GM19023 (cell line): Measurements from ENCODE around the gene PIP4K2A.
A peak's percentile ranks its signal among the peaks of the same experiment; 100 is the strongest.

Source experiments
- ATAC-seq: cut with Tn5 transposase; IDR thresholded peaks from one replicate; pipeline ENCODE4 v1.9.1; 2021; ENCODE audit warnings: mild to moderate bottlenecking, moderate library complexity; ENCODE audit not compliant: unreplicated experiment

Gene PIP4K2A

DNA sequence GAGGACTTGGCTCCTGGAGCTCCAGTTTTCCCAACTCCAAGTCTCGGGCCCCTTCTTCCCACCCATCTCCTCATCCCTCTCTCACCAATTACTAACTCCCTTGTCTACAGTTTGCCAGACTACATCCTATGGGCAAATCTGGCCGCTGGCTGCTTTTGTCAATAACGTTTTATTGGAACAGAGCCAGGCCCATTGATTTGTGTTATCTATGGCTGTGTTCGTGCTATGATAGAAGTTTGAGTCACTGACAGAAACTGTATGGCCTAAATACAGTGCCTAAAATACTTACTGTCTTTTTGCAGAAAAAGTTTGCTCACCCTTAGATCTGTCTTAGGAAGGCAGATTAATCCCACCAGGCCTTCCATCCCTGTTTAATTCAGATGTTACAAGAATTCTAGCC lies 71.3 kb downstream of the PIP4K2A start:
- no peak for ATAC-seq

- no peak for ATAC-seq
These were observed 72.6 kb downstream of the PIP4K2A start for GRCh38 chr10:22641743-22642142.

DNA sequence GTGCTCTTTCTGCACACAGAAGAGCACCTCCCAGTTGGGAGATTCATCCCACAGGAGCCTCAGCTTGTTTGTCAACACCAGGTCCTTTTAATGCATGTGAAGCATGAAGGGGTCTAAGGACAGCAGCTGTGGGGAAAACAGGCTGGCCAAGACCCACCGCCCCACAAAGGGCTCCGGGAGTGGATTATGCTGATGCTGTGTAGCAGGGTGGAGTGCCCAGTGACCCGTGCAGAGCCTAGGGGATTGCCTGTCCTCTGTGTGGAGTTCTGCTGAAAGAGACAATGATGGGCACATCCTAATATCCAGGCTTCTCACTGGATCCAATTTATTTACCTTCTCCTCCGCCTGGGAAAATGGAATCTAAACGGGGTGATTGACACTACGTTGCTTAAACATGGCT lies 74.0 kb downstream of the PIP4K2A start:
- ATAC-seq: no peak

GRCh38 chr10:22638863-22639262 lies 75.5 kb downstream of the PIP4K2A start:
- no peak for ATAC-seq

- no peak for ATAC-seq
These were observed 76.9 kb downstream of the PIP4K2A start for GRCh38 chr10:22637491-22637890.

DNA sequence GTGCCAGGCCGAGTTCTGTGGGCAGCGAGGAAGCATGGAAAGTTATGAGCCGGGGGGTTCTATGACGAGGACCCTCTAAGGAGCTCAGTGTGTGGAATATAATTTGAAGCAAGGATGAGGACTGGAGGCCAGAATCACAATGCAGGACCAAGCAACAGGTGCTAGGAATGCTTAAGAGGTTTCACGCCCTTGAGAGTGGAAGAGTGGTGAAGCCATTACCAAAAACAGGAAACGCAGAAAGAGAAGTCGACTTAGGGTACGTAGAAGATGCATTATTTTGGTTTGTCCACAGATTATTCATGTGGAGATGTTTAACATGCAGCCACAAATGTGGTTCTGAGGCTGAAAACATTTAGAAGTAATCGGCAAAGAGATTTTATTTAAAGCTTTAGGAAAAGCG lies 78.7 kb downstream of the PIP4K2A start:
- no peak for ATAC-seq

GRCh38 chr10:22634606-22635459 lies 79.5 kb downstream of the PIP4K2A start:
- no peak for ATAC-seq

DNA sequence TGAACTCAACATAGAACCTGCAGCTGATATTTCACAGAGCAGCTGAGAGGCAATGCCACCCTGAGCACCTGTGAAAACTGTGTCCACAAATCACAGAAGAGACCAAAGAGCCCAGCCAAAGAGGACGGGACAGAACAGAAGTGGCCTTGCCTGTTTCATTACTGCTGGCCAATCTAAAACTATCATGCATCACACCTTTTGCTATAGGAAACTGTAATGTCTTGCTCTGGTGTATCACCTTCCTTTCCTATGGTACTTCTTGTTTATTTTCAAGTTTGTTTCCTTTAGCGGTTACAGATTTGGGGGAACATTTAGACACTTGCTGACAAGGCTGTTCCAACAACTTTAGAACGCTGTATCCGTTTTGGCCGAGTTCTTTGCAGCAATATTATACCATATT lies 80.3 kb downstream of the PIP4K2A start:
- ATAC-seq: no peak

DNA sequence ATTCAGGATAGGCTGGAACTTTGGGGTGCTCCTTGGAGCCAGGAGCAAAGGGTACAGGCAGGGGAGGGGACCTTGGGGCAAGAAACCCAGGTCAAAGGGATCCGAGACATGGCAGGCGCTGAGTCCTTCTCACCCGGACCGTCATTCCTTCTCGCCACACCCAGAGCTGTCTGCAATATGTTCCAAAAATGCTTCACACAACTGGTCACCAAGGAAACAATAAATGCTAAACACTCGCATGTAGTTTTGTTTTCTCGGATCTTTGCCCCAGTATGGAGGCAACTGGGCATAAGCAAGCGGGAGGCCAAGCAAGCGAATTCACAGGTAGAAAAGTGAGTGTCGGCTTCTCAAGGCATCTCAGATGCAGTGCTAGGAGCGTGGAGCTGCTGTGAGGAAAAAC lies 80.8 kb downstream of the PIP4K2A start:
- ATAC-seq: no peak

- no peak for ATAC-seq
These were observed 81.3 kb downstream of the PIP4K2A start for GRCh38 chr10:22633106-22633505.

GRCh38 chr10:22631646-22632278 lies 82.6 kb downstream of the PIP4K2A start:
- ATAC-seq: no peak

DNA sequence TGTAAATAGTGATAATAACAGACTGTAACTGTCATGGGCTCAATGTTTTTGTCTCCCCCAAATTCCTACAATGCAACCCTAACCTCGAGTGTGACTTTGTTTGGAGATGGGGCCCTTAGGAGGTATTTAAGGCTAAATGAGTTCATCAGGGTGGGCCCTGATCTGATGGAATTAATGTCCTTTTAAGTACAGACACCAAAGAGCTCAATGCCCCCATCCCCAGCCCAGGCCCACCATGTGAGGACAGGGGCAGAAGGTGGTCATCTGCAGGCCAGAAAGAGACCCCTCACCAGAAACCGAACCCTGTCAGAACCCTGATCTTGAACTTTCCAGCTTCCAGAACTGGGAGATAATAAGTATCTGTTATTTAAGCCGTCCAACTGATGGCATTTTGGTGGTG lies 83.2 kb downstream of the PIP4K2A start:
- ATAC-seq: no peak

GRCh38 chr10:22630234-22631174 lies 83.9 kb downstream of the PIP4K2A start:
- ATAC-seq: peak; percentile 87

GRCh38 chr10:22629852-22630233 lies 84.5 kb downstream of the PIP4K2A start:
- peak; percentile 26 for ATAC-seq

DNA sequence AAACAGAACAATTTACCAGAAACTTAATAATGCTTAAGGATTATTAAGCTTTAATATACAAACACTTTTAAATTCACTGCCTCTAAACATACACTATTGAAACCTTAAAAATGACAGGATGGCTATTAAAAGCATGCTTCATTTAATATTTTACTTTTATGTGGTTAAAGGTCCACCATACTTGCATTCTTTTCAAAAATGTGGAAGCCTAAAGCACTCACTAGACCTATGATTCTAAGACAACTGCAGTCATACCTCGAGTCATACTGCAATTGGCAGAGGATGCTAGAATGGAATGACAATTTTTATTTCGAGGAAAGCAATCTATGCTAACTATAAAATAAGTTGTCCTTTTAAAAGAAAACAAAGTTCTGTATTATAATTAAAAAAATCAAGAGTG lies 85.3 kb downstream of the PIP4K2A start:
- no peak for ATAC-seq

DNA sequence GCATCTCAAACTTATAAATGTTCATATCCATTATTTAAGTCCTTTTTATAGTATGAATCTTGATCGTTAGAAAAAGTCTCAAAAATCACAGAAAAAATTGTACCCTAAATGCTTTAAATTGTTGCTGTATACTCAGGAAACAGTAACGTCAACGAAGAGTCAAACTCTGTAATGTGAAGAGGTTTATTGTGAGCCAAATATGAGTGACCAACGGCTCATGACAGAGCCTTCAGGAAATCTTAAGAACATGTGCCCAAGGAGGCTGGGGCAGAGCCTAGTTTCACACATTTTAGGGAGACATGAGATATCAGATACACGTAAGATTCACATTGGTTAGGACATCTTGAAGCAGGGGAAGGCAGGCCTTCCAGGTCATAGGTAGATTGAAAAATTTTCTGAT lies 86.1 kb downstream of the PIP4K2A start:
- ATAC-seq: no peak

- no peak for ATAC-seq
These were observed 87.6 kb downstream of the PIP4K2A start for GRCh38 chr10:22626784-22627183.

GRCh38 chr10:22625516-22626290 lies 88.7 kb downstream of the PIP4K2A start:
- ATAC-seq: no peak

DNA sequence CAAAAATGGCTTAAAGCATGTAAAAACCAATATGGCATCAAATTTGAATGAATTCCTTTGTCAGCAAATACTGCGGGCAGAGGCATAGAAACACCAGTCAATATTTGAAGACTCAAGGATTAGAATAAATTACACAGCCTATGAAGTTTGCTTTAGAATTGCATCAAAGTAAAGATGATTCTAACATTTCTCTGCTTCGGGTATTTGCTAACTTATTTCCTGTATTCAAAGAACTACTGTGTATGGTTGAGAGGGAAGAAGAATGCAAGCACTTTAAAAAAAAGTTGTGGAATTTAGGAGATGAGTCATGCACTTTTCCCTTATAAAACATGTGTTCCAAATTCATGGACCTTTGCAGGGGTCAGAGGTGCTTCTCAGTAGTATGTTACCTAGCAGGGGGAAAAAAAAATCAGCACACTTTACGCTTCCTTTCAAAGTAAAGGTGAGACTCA lies 90.1 kb downstream of the PIP4K2A start:
- no peak for ATAC-seq

DNA sequence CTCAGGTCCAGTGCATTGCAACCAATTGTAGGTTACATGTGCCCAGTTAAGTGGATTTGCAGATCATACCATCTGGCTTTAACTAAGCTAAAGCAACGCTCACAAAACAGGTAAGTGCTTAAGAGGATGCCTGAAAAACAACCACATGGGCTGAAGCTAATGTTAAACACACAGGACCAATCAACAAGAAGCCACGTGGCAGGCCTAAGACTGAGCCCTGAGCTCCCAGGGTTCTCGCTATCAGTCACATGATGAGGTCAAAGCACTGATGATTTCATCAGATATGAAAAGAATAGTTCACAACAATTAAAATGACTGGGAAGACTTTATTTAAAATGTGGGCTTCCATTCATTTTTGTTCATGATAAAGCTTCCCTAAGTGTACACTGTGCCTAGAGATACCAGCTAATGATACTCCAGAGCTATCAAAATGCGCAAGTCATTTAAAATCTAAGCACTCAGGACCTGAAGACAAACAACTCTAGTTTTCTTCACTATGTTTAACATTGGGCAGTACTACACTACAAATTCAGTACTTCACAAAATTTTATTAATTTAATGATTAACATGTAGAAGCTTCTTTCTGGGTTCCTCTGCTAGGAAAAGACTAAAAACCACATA lies 90.6 kb downstream of the PIP4K2A start:
- ATAC-seq: no peak
